ENCODE measurements around the gene IMMT.

IMMT gene

DNA sequence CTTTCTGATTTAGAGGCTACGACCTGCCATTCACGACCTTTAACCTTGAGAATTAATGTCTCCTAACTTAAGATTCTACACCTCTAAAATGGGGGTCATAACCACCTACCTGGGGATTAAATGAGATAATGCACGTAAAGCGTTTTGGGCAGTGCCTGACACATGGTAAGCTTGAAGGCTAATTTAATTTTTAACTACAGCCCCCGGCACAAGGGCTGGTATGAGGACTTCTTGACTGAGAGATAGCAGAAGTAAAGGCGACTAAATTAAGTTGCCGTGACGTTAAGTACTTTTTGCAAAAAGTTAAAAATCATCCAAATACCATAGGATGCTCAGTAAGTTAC, 4.5 kb upstream of the IMMT start:
- DNase-seq (ENCODE audit: low spot score): no peak

DNA sequence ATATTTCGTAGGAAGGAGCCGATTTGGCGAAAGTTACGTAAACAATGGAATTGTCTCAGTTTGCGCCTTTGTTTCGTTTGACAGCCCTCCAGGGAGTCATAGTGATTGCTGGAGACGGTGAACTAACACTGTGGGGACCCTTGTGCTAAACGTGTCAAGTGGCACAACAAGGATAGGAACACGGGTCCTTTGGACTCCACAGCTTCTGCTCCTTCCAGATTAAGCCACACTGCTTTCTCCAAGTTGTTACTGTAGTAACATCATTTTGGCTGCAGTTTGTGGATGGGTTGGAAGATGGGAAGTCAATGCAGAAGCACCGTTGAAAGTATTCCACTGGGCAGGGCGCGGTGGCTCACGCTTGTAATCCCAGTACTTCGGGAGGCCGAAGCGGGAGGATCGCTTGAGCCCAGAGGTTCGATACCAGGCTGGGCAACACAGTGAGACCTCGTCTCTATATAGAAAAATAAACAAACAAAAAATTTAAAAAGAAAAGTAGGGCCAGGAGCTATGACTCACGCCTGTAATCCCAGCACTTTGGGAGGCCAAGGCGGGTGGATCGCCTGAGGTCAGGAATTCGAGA, 636 bp upstream of the IMMT start:
- no peak for DNase-seq (ENCODE audit: low spot score)

DNA sequence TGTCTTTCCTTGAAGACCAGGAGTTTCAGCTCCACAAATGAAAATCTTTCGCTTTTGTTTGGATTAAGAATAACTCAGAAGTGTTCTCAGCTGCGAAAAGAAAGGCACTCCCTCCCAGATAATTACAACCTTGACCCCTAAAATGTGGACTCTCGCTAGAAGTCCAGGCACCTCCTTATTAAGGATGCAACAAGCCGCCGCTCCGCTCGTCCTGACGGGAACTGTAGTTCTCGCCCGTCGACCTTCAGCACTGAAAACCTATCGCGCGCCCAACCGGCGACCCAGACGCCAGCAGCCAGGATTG, 559 bp downstream of the IMMT start:
- DNase-seq (ENCODE audit: low spot score): peak; percentile 96

DNA sequence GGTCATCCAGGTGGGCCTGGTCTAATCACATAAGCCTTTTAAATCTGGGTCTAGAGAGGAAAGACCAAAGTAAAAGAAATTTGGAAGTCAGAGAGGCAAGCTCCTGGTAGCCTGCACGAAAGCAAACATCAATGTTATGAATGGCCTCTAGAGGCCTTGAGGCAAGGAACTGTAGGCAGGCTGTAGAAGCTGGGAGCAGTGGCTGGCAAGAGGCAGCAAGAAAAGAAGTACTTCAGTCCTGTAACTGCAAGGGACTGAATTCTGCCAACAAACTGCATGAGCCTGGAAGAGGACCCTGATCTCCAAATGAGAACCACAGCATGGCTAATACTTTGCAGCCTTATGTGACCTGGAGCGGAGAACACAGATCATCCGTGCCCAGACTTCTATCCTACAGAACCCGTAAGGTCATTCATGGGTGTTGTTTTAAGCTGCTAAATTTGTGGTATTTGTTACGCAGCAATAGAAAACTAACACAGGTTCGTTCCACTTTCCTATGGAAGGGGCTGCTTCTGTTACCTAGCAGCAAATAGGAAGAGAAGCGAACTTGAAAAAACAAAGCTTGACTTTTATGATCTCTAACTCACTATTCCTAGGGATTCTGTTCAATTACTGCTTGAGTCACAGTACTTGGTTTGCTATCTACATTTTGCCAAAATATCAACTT, 1.2 kb downstream of the IMMT start:
- DNase-seq (ENCODE audit: low spot score): no peak

DNA sequence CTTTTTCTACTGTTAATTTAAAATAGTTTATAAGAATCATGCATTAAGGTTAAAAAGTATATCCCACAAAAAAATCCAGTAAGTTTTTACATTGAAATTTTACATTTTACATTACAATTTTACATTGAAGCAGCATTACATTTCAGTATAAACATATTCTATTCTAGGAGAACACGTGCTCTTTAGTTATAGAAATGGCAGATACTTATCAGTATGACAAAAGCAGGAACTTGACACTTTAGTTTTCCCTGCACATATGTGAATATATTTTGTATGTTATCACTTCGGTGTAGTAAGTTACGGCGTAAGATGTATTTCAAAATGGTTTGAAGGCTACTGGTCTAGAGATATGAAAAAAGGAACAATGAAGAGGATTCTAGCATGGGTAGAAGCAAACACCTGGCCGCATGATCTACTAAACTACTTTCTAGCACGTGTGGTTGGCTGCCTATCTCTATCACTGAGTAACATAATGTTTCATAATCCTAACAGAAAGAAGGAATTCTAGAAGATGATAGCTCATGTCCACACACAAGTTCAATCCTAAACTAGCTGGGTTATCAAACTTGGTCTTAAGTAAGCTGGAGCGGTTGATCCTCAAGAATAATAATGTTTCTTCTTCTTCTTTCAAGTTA, 5.4 kb downstream of the IMMT start:
- DNase-seq (ENCODE audit: low spot score): no peak

DNA sequence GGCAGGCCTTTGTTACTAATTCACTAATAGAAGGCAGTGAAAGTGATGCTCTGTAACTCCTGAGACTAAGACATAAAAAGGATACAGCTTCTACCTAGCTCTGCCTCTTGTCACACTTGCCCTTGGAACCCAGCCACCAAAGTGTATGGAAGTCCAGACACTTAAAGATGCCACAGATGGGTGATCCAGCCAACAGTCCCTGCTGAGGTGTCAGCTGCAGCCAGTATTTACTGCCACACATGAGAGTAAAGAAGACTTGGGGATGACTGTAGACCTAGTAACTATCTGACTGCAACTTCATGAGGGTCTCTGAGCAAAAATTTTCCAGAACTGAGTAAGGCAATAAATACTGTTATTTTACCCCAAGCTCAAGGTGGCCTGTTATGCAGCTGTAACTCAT, 8.8 kb downstream of the IMMT start:
- DNase-seq (ENCODE audit: low spot score): no peak

DNA sequence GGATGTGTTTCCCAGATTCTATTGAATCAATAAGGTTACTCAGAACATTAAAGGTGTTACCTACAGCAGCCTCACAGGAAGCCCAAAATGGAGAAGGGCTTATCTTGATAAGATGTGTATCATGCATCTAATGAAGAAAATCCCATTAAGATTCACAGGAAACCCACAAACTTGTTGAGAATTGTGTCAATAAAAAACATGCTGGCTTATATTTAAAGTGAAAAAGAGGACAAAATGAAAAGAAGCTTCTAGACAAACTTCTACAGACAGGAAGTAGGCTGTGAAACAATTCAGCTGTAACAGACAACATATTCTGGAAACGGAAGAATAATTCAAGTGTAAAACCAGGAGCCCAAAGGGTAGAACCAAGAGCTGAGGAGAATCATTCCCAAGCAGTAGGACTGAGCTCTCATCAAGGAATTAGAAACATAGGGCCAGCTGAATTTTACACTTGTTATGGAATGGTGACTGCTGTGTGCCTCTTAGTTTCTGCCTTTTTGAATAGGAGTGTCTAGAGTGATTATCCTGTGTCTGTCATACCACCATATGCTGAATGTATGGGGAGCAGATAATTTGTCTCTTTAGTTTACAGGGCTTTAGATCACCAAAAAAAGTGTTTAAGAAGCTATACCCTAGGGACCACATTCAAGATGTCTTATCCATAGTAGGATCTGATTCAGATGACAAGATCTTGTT, 9.6 kb downstream of the IMMT start:
- no peak for DNase-seq (ENCODE audit: low spot score)

DNA sequence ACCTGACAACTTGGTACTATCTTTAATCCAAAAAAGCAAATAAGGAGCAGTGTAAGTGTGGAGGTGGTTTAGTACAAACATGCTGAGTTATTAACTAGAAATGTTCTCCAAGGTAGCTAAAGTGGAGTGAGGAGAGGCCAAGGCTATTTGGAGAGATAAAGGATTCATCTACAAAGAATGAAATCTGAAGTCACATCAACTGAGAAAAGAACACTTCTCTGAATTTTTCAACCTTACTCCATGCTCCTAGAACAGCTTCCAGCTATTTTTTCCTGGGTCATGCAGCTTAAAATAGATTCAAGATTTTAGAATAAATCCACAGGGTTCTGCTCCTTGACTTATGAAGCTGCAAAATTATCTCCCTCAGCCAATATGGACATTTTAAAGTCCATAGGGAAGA, 18.7 kb downstream of the IMMT start:
- no peak for DNase-seq (ENCODE audit: low spot score)

DNA sequence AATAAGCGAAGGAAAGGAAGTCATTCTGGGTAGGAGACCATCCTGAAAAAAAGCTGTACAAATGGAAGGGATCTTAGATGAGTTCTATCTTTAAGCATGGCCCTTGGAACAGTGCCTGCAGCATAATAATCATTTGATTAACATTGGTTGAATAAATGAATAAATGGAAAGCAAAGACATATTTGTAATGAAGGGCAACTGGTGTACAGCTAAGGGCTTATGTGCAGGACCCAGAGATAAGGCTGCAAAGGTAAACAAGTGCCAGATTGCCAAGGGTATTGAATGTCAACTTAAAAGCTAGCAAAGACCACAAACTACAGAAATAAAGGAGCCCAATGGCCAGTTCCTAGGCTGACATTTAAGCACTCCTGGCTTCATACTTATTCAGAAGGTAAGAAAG, 19.4 kb downstream of the IMMT start:
- no peak for DNase-seq (ENCODE audit: low spot score)

DNA sequence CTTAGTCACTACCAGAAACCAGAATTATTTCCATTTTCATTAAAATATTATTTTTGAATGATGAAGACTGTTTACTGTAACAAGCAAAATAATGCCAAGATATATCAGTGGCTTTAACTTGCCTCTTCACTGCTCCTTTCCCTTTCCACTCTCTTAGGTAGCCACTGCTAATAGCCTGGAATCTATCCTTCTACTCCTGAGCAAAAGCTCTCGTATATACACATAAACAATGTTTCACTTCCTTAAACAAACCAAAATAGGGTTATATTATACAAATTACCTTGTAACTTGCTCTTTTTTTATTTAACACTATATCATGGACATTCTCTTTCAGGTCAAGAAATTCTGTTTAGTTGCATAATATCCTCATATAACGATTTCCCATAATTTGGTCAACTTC, 20.8 kb downstream of the IMMT start:
- no peak for DNase-seq (ENCODE audit: low spot score)

DNA sequence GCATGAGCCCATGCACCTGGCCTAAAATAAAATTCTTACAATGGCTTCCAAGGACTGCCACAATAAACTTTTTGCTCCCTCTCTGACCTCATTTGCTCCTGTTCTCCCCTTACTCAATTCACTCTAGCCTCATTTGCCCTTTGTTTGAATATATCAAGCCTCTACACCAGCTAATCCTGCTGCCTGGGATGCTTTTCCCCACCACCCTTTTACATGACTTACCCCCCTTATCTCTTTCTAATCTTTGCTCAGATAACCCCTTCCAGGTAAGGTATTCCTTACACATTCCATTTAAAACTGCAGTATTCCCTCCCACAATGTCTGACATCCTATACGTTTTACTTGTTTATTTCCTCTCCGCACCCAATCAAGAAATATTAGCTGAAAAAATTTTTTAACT, 22.7 kb downstream of the IMMT start:
- DNase-seq (ENCODE audit: low spot score): no peak

DNA sequence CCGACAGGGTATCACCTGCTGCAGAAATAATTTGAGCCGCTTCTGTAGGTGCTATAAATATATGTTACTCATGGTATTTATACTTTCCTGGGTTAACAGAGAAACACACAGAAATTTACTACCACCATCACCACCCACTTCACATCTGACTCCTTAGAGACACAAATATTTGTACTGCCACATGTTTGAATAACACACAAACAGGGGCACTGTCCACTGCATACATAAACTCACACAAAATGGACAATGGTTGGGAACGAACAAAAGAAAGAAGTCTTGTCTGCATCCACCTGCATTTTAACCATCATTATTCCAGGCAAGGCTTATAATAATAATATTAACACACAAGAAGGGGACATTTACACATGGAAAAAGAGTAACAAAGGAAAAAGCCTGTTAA, 24.0 kb downstream of the IMMT start:
- no peak for DNase-seq (ENCODE audit: low spot score)

DNA sequence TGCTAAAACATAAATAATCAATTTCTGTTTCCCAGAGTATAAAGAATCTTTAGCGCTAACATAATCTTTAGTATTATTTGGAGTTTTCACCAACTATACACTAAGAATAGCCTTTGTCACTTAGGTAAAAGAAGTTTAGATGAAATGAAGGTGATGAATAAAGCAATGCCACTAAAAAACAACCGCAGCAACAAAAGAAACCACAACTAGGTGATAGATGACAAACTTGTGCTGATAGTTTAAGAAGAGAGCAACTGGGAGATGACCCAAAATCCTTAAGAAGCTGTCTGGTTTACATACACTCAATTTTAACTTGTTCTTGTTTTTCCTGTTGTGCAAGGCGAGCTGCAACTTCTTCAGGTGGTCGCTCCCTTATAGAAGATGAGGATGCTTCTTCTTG, 24.8 kb downstream of the IMMT start:
- DNase-seq (ENCODE audit: low spot score): no peak

DNA sequence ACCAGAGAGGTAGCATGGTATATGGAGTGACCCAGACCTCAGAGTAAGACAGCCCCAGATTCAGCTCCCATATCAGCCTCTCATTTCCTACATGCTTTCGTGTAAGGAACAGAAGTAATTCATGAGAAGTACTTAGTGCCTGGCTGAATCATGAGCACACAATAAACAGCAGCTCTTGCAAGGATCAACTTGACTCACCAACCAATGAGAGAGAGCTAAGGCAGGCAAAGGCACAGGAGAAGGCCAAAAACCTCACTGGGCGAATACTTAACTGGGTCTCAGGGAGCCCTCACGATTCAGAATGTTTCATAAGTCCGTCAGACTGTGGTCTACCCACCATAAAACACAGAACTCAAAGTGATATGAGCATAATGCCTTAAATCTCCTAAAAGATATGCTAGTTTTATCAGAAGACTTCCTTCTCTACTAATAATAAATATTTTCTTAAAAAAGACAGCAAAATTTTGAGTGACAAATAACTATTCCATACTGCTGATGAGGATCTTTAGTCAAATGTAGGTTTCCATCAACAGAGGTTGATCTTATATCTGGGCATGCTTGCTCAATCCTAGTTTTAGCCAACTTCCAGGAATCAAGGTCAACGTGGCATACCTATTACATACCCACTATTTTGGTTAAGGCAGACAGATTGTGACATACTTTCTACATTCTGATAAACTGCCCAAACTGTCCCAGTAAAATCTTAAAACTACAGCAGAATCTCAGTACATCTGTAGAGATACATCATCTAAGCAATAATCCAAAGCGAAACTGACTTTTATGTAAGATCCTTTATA, 34.9 kb downstream of the IMMT start:
- no peak for DNase-seq (ENCODE audit: low spot score)

DNA sequence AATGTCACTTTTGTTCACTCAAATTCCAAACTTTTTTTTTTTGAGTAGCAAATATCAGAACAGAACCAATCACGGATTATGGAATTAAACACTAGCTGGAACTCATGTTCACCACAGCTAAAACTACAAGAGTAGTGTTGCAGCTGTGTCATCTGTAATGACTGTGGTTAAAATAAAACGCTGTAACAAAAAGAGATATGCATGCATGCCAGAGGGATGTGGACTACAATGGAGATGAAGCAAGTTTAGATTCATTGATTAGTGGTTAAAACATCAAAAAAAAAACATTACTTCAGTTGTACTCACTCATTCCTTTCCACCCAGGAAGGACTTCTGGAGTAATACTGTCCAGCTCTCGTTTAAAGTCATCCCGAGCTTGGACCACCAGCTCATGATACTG, 37.0 kb downstream of the IMMT start:
- no peak for DNase-seq (ENCODE audit: low spot score)

DNA sequence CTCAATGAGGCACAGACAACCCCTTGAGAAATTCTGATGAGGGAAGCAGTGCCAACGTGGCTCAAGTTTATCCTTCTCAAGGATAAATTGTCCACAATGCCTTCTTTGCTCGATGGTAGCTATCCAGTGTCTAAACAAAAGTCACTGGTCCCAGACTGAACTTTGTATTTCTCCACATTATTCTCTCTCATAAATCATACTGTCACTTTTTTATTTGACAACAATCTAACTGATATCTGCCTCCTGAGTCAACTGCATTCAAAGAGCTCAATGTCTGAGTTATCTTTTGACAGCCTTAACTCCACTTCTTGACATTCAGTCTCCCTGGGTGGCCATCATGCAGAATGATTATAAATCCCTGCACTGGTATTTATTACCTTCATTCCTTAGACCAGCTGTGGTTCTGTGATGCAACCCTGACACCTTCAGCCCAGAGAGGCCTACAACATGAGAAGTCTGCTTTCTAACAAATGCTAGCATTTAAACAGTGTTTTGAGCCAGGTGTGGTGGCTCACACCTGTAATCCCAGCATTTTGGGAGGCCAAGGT, 38.2 kb downstream of the IMMT start:
- DNase-seq (ENCODE audit: low spot score): no peak

DNA sequence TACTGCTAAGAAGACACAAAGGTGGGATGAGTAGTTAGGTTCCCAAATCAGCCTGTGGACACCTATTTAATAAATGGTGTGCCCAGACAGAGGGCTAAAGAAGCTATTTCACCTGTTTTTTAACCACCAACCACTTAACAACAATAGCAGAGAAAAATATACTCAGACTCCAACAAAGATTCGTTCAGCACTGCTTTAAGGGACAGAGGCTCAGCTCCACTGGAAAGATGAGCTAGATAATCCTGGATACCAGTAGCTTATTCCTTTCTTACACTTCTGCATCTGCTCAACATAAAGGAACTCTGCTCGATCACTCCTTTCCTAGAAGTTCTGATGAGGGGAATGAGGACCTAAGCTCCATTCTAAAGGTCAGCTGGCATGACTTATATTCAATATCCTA, 44.8 kb downstream of the IMMT start:
- DNase-seq (ENCODE audit: low spot score): no peak

DNA sequence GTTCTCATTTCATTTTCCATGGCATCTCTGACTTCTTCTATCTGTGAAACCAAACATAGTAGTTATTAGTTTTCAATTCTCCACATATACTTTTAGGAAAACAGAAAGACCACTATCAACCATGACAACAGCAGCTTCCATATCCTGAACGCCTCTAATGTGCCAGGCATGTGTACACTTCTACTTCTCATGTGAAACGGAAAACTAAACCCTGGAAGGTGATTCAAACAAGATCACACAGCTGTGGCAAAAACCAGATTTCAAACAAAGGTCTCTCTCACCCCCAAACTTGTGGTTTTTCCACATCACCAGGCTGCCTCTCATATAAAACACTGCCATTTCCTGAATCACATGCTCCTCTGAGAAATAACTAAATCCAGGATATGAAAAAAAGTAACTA, 47.5 kb downstream of the IMMT start:
- DNase-seq (ENCODE audit: low spot score): no peak

DNA sequence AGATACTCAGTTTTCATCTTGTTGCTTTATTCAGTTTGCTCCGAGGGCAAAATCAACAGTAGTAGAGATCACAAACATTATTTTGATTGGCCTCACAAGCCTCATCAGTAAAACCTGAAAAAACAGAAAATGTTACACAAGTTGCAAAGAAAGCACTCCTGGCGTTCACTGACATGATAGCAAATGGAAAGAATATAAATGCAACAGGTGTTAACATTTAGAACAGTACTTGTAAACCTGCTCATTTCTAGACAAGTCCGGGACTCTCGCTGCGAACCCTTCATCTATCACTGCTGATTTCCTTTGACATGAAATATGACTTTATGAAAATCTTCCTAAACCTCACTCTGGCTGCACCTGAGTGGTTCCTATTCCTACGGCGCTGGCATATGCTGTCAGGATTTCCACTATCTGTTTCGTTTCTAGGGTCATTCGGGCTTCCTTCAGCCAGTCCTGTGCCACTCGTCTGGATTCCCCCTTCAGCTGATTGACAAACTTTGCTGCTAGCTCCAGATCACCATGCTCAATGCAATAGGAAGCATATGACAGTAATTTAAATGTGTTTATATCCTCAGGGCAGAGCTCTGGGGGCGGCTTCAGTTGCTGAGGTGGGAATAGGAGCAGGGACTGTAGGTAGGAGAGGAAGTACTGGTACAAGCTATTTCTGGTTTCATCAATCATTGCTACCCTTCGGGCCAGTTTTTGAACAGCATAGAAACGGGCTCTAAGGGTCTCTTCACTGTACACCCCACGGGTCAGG, 51.2 kb downstream of the IMMT start:
- no peak for DNase-seq (ENCODE audit: low spot score)

DNA sequence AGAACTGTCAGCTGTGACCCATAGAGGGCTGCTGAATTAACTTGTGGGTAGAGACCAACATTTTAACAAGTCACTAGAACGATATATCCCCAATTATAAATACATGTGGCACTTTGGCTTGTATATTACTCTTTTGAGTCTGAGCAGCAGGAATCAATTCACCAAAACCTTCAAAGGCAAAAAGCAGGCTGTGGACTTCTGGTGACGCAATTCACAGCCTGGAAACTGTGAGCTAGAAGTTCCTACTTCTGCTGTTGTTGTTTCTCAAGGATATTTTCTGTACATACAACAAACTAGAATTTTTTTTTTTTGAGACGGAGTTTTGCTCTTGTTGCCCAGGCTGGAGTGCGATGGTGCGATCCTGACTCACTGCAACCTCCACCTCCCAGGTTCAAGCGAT, 52.0 kb downstream of the IMMT start:
- DNase-seq (ENCODE audit: low spot score): no peak

DNA sequence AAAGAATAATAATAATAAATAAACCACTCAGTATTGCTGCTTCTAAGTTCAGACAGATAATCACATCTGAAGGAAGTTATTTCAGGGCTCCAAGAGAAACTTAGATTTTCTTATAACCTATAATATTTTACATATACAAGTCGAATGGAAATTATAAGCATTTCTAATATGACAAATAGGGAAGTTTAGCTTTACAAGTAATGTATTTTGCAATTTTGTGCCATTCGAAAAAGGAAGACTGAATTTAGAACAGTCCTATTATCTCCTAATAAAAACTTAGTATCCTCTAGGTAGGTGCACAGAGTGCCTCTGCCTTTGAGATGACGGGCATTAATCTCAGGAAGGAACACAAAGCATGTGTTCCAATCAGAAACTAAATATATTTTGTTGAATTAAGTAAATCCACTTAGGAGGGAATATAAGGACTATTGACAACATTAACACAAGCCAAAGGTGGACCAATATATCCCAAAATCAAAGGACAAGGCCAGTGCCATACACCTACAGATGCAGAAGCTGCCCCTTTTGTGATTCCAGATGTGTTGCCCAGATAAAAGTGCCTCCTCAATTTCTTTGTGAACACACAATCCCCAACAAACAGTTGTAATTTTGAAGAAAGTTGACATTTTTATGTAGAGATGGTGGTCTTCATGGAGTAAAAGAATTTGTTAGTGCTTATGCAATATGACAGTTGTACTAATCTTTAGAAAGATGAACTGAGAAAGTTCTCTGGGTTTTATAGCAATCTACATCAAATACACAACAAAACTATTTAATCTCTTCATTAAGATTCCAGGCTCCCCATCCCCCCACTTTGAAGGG, 52.6 kb downstream of the IMMT start:
- DNase-seq (ENCODE audit: low spot score): no peak

Data from cerebellar cortex (tissue), 1 donor.